ENCODE results near the gene RBPJL.

Gene RBPJL

GRCh38 chr20:45316150-45317080, 9.8 kb downstream of the RBPJL start:
- in situ Hi-C loops (cut with MboI; ENCODE audit: low sequenced_read_pairs) = no loop called here

GRCh38 chr20:45317826-45318225, 11.2 kb downstream of the RBPJL start:
- in situ Hi-C loops (cut with MboI; ENCODE audit: low sequenced_read_pairs) = no loop called here

- in situ Hi-C loops (cut with MboI; ENCODE audit: low sequenced_read_pairs) = no loop called here
Measured at GRCh38 chr20:45318386-45318939, 11.8 kb downstream of the RBPJL start.

- in situ Hi-C loops (cut with MboI; ENCODE audit: low sequenced_read_pairs) = no loop called here
Measured at GRCh38 chr20:45318948-45319347, 12.3 kb downstream of the RBPJL start.

- in situ Hi-C loops (cut with MboI; ENCODE audit: low sequenced_read_pairs) = loop anchor here (10.0 kb wide), 2 partner anchors 114 to 454 kb away; no protein-coding TSS in a partner anchor
Measured at GRCh38 chr20:45320948-45321595, 14.4 kb downstream of the RBPJL start.

GRCh38 chr20:45322952-45323383, 16.3 kb downstream of the RBPJL start:
- in situ Hi-C loops (cut with MboI; ENCODE audit: low sequenced_read_pairs) = loop anchor here (10.0 kb wide), 2 partner anchors 112 to 452 kb away; no protein-coding TSS in a partner anchor

GRCh38 chr20:45323731-45324130, 17.1 kb downstream of the RBPJL start:
- in situ Hi-C loops (cut with MboI; ENCODE audit: low sequenced_read_pairs) = loop anchor here (10.0 kb wide), 2 partner anchors 111 to 451 kb away; no protein-coding TSS in a partner anchor

- in situ Hi-C loops (cut with MboI; ENCODE audit: low sequenced_read_pairs) = loop anchor here (10.0 kb wide), 2 partner anchors 109 to 449 kb away; no protein-coding TSS in a partner anchor
Measured at GRCh38 chr20:45325371-45325770, 18.7 kb downstream of the RBPJL start.

GRCh38 chr20:45328451-45328850, 21.8 kb downstream of the RBPJL start:
- in situ Hi-C loops (cut with MboI; ENCODE audit: low sequenced_read_pairs) = loop anchor here (10.0 kb wide), 2 partner anchors 106 to 446 kb away; no protein-coding TSS in a partner anchor

GRCh38 chr20:45329497-45330319, 23.1 kb downstream of the RBPJL start:
- in situ Hi-C loops (cut with MboI; ENCODE audit: low sequenced_read_pairs) = loop anchor here (10.0 kb wide), 2 partner anchors 105 to 445 kb away; no protein-coding TSS in a partner anchor

- in situ Hi-C loops (cut with MboI; ENCODE audit: low sequenced_read_pairs) = no loop called here
Measured at GRCh38 chr20:45330476-45330875, 23.8 kb downstream of the RBPJL start.

- in situ Hi-C loops (cut with MboI; ENCODE audit: low sequenced_read_pairs) = no loop called here
Measured at GRCh38 chr20:45336530-45337366, 30.1 kb downstream of the RBPJL start.

GRCh38 chr20:45337367-45338120, 30.9 kb downstream of the RBPJL start:
- in situ Hi-C loops (cut with MboI; ENCODE audit: low sequenced_read_pairs) = no loop called here

GRCh38 chr20:45338121-45339030, 31.7 kb downstream of the RBPJL start:
- in situ Hi-C loops (cut with MboI; ENCODE audit: low sequenced_read_pairs) = no loop called here

- in situ Hi-C loops (cut with MboI; ENCODE audit: low sequenced_read_pairs) = no loop called here
Measured at GRCh38 chr20:45339084-45339483, 32.4 kb downstream of the RBPJL start.

GRCh38 chr20:45339799-45340198, 33.2 kb downstream of the RBPJL start:
- in situ Hi-C loops (cut with MboI; ENCODE audit: low sequenced_read_pairs) = no loop called here

GRCh38 chr20:45340236-45340847, 33.7 kb downstream of the RBPJL start:
- in situ Hi-C loops (cut with MboI; ENCODE audit: low sequenced_read_pairs) = no loop called here
